Measurements from ENCODE around the gene DENND6B. TPM values are rescaled to one million over a fixed set of nuclear protein-coding genes. Genes with fewer than 3 reads are reported as not detected.

DENND6B gene
- total and polyA plus RNA-seq, 2 donors (not counting 3 experiments of a cell fraction or from before 2014, with no cell fraction given) = 4.1 to 5.9 TPM

DNA sequence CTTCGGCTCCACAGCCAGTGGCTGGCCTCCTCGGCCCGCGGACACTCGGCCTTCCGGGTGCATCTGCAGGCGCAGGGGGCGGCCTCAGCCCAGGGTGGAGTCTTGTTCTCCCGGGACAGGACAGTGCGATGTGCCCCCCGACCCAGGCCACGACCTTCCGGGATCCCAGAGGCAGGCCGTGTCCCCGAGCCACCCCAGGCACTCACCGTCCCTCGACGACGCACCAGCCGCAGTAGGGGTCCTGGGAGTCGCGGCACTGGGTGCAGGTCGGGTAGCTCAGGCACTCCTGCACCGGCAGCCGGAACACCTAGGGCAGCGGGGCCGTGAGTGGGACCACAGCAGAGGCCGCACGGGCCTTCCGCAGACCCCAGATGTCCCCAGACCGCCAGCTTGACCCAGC, 39.1 kb downstream of the DENND6B start:
- Histone ChIP-seq H3K9me1 (replicated peaks; ENCODE audit: control insufficient read depth, extremely low read depth, insufficient read depth, low read length) (no peaks in the 10 kb centered on the region), H3K79me2 (ENCODE audit: control insufficient read depth, insufficient read depth, low read length) (peaks cover 38% of the 10 kb centered on the region), H3K9ac (replicated peaks; ENCODE audit: extremely low read depth, insufficient read depth, low read length) (no peak overlapping the region), H3K9me3 (replicated peaks; ENCODE audit: control insufficient read depth, insufficient read depth, low read length) (no peaks in the 10 kb centered on the region), H3K4me2 (ENCODE audit: insufficient read depth, low read length) (no peak overlapping the region), H3K36me3 (ENCODE audit: control insufficient read depth in 2 of 2, extremely low read depth in 1 of 2, insufficient read depth in 2 of 2, low read length in 2 of 2) (peaks cover 23 to 74% of the 10 kb centered on the region in 2 experiments), H3K4me1 (ENCODE audit: control insufficient read depth, extremely low read depth, insufficient read depth, low read length) (peaks cover 3% of the 10 kb centered on the region), H3K4me3 (replicated peaks in 1 of 3; ENCODE audit: insufficient read depth in 1 of 3, low read depth in 1 of 3, low read length in 3 of 3) (no peak overlapping the region), H3K27me3 (ENCODE audit: control insufficient read depth in 2 of 2, insufficient read depth in 2 of 2, low read length in 2 of 2) (no peaks in the 10 kb centered on the region), H2AFZ (ENCODE audit: low read depth, low read length) (no peak overlapping the region), H4K20me1 (replicated peaks; ENCODE audit: control insufficient read depth, extremely low read depth, insufficient read depth, low read length) (no peaks in the 10 kb centered on the region), H3K27ac (ENCODE audit: insufficient read depth, low read depth, low read length) (no peak overlapping the region)
- intact Hi-C loops (cut with micrococcal nuclease) (no loop called here), dilution Hi-C loops (cut with MboI; ENCODE audit: extremely low pct_ligation_motif_present, low sequenced_read_pairs) (no loop called here)
- DNase-seq (ENCODE audit: low read depth, low spot score) (no peak), FAIRE-seq (no peak)
- BruUV-seq (replicated peaks) = no TSS peak
- ChIA-PET CTCF (no interaction called here), POLR2A (no interaction called here)
- TF ChIP-seq POLR2A (IDR thresholded peaks at IDR 0.05; ENCODE audit: low read depth, low read length) (no peak), FOS (IDR thresholded peaks at IDR 0.05; ENCODE audit: borderline replicate concordance, insufficient read depth, low read length) (no peak), MYC (IDR thresholded peaks at IDR 0.05; ENCODE audit: low read depth, low read length) (no peak), CTCF (IDR thresholded peaks at IDR 0.05; ENCODE audit: extremely low read depth in 1 of 2, insufficient read depth in 1 of 2, low read depth in 1 of 2, low read length in 2 of 2) (no peak), GATA2 (IDR thresholded peaks at IDR 0.05; ENCODE audit: insufficient read depth, insufficient read length, low read depth, low read length) (no peak), EZH2 (IDR thresholded peaks at IDR 0.05; ENCODE audit: borderline replicate concordance, low read depth, low read length, severe bottlenecking) (no peak), POLR2AphosphoS5 (IDR thresholded peaks at IDR 0.05; ENCODE audit: insufficient read depth, low read depth, low read length) (no peak), JUN (IDR thresholded peaks at IDR 0.05; ENCODE audit: borderline replicate concordance, insufficient read depth, insufficient read length, low read depth) (no peak), MAX (IDR thresholded peaks at IDR 0.05; ENCODE audit: insufficient read depth, insufficient read length) (no peak)

Measured in endothelial cell of umbilical vein (primary cell).